Activated CD4-positive, alpha-beta memory T cell treated with anti-CD3 and anti-CD28 coated beads, Interleukin-2, amount 10 ng/mL, durations not matched to agents 7 days and 5 days (primary cell): ENCODE data around the gene ETFA. TPM values are rescaled to one million over a fixed set of nuclear protein-coding genes. Genes with fewer than 3 reads are reported as not detected.

ENCODE experiments used
- CTCF ChIA-PET: fragments of 350-600 bp; sonication (Branson Sonifier 250); formaldehyde crosslinking; loops from one replicate; lab custom pipeline; 2021; ENCODE audit warnings: antibody characterized with exemption, inconsistent platforms; lab: Charles Lee
- POLR2A ChIA-PET: fragments of 350-600 bp; sonication (Branson Sonifier 250); formaldehyde crosslinking; loops from one replicate; lab custom pipeline; 2021; ENCODE audit warnings: antibody characterized with exemption; lab: Charles Lee
- DNase-seq: peaks from one replicate; pipeline ENCODE4 v3.0.0-alpha.2; 2020
- H3K27ac Mint-ChIP-seq: one replicate; pipeline ENCODE4 v1.8.0; 2021; ENCODE audit warnings: mild to moderate bottlenecking, mixed read lengths
- H3K27me3 Mint-ChIP-seq: one replicate; pipeline ENCODE4 v1.8.0; 2021; ENCODE audit warnings: mixed read lengths
- H3K36me3 Mint-ChIP-seq: one replicate; pipeline ENCODE4 v1.8.0; 2021; ENCODE audit warnings: low read depth, mixed read lengths
- H3K4me1 Mint-ChIP-seq: one replicate; pipeline ENCODE4 v1.8.0; 2021; ENCODE audit warnings: mixed read lengths
- H3K4me3 Mint-ChIP-seq: one replicate; pipeline ENCODE4 v1.8.0; 2021; ENCODE audit warnings: mild to moderate bottlenecking, mixed read lengths
- H3K9me3 Mint-ChIP-seq: one replicate; pipeline ENCODE4 v1.8.0; 2021; ENCODE audit warnings: mixed read lengths
- total RNA-seq, 2 experiments: library from RNA; stranded (reverse); gene quantifications; one replicate each; pipeline ENCODE4 v1.2.3, GENCODE V29; 2021

The ETFA gene
- total RNA-seq, 2 experiments from 2014 or later: 109 to 112 TPM

GRCh38 chr15:76174654-76175053 is 136.6 kb downstream of the ETFA start:
- ChIA-PET POLR2A (no interaction called here), CTCF (no interaction called here)
- Mint-ChIP-seq H3K9me3 (no peaks in the 10 kb centered on the region), H3K27me3 (peaks cover 23% of the 10 kb centered on the region), H3K36me3 (no peaks in the 10 kb centered on the region), H3K4me1 (no peaks in the 10 kb centered on the region), H3K4me3 (no peak overlapping the region), H3K27ac (no peak overlapping the region)
- no peak for DNase-seq

GRCh38 chr15:76173317-76173834 is 137.9 kb downstream of the ETFA start:
- Mint-ChIP-seq H3K4me3 (no peak overlapping the region), H3K36me3 (no peaks in the 10 kb centered on the region), H3K9me3 (no peaks in the 10 kb centered on the region), H3K27me3 (peaks cover 20% of the 10 kb centered on the region), H3K4me1 (no peaks in the 10 kb centered on the region), H3K27ac (no peak overlapping the region)
- ChIA-PET POLR2A (no interaction called here), CTCF (no interaction called here)
- no peak for DNase-seq

GRCh38 chr15:76172782-76173181 is 138.5 kb downstream of the ETFA start:
- Mint-ChIP-seq H3K9me3 (no peaks in the 10 kb centered on the region), H3K27ac (no peak overlapping the region), H3K4me1 (no peaks in the 10 kb centered on the region), H3K4me3 (no peak overlapping the region), H3K36me3 (no peaks in the 10 kb centered on the region), H3K27me3 (peaks cover 15% of the 10 kb centered on the region)
- no peak for DNase-seq
- ChIA-PET POLR2A (no interaction called here), CTCF (no interaction called here)

- CTCF ChIA-PET: no interaction called here
- no peaks in the 10 kb centered on the region for H3K9me3 Mint-ChIP-seq
Observed at GRCh38 chr15:76169911-76170800, 141.1 kb downstream of the ETFA start.

GRCh38 chr15:76169018-76169417 is 142.3 kb downstream of the ETFA start:
- no peaks in the 10 kb centered on the region for H3K4me1 Mint-ChIP-seq
- H3K27ac Mint-ChIP-seq: no peak overlapping the region
- H3K9me3 Mint-ChIP-seq: no peaks in the 10 kb centered on the region
- CTCF ChIA-PET: no interaction called here
- DNase-seq: no peak
- no peak overlapping the region for H3K4me3 Mint-ChIP-seq
- H3K36me3 Mint-ChIP-seq: no peaks in the 10 kb centered on the region
- peaks cover 12% of the 10 kb centered on the region for H3K27me3 Mint-ChIP-seq
- POLR2A ChIA-PET: no interaction called here

More at GRCh38 chr15:76169911-76170800, 141.1 kb downstream of the ETFA start:
- H3K4me1 Mint-ChIP-seq: no peaks in the 10 kb centered on the region
- H3K36me3 Mint-ChIP-seq: no peaks in the 10 kb centered on the region
- POLR2A ChIA-PET: no interaction called here
- no peak overlapping the region for H3K4me3 Mint-ChIP-seq
- no peak overlapping the region for H3K27ac Mint-ChIP-seq
- DNase-seq: no peak
- peaks cover 12% of the 10 kb centered on the region for H3K27me3 Mint-ChIP-seq

GRCh38 chr15:76168237-76168984 is 142.9 kb downstream of the ETFA start:
- ChIA-PET POLR2A (no interaction called here), CTCF (no interaction called here)
- Mint-ChIP-seq H3K36me3 (no peaks in the 10 kb centered on the region), H3K27ac (no peak overlapping the region), H3K9me3 (no peaks in the 10 kb centered on the region), H3K4me1 (no peaks in the 10 kb centered on the region), H3K4me3 (no peak overlapping the region), H3K27me3 (peaks cover 12% of the 10 kb centered on the region)
- DNase-seq: no peak

- Mint-ChIP-seq H3K27me3 (peaks cover 6% of the 10 kb centered on the region), H3K4me1 (no peaks in the 10 kb centered on the region), H3K36me3 (no peaks in the 10 kb centered on the region), H3K4me3 (no peak overlapping the region), H3K9me3 (no peaks in the 10 kb centered on the region), H3K27ac (no peak overlapping the region)
- ChIA-PET POLR2A (no interaction called here), CTCF (no interaction called here)
- DNase-seq: no peak
Observed at GRCh38 chr15:76165951-76166350, 145.3 kb downstream of the ETFA start.

Other genes with a start within 250 kb of the ETFA start
- gene ISL2, start 25.3 kb upstream of the ETFA start, total RNA-seq: 1 to 10 TPM; 3.7 TPM